ENCODE results near the gene MOGAT3. TPM values are rescaled to one million over a fixed set of nuclear protein-coding genes. Genes with fewer than 3 reads are reported as not detected.

MOGAT3 gene
- total and polyA plus RNA-seq, 9 of the 15 experiments (the other 6 are each of a cell fraction or from before 2014, with no cell fraction given), result 0.07 to 0.17 (median 0.13) TPM; not detected in 6

DNA sequence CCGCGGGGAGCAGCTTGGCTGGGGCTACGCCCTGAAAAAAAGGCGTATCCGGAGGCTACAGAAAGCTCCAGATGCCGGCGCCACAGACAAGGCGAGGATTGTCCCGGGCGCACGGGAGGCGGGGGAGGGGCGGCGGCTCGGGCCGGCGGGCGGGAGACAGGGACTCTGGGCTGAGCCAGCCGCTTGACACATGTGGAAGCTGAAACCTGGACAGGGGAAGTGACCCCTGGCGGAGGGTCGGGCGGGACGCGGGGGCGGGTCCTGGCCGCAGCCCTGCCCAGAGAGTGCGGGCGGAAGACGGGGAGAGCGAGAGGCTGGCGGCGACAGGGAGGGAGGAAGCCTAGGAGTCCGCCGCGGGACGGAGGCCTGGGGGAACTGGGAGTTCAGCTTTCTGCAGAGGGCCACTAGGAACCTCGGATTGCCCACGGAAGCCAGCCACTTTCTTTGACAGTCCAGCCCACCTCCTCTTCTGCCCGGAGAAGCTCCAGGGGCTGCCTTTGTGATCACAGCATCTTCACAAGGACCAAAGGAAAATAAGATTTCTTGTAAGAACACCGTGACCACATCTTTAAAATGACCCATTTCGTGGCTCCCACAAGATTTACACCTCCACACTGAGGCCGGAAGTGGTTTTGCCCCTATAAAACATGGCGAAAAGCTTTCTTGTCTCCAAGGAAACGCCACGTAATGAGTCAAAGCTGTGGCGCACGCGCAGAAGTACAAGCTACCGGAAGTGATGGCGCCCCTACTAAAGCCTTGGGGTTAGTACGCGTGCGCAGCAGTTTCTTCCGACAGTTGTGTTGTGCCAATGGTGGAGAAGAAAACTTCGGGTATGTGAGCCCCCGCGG is 16.8 kb upstream of the MOGAT3 start, which contains the start of the genes PLOD3 and ZNHIT1 (continued):
- TF ChIP-seq SMAD4 (CRISPR knock-in tag; conservative IDR thresholded peaks at IDR 0.05) (peak; percentile 90), TCF7 (IDR thresholded peaks at IDR 0.05; ENCODE audit: borderline replicate concordance) (no peak), GABPB2 (CRISPR knock-in tag; conservative IDR thresholded peaks at IDR 0.05) (no peak), ZNF197 (CRISPR knock-in tag; IDR thresholded peaks at IDR 0.05; ENCODE audit: low read depth) (peak; percentile 61), ZNF212 (CRISPR knock-in tag; IDR thresholded peaks at IDR 0.05) (no peak), PTTG1 (tag; IDR thresholded peaks at IDR 0.05; ENCODE audit: low read depth) (no peak), HNRNPLL (IDR thresholded peaks at IDR 0.05; ENCODE audit: low read depth, low read length, poor library complexity, severe bottlenecking) (peak; percentile 40), BRCA1 (IDR thresholded peaks at IDR 0.05) (no peak), BRCA1 (CRISPR knock-in tag; IDR thresholded peaks at IDR 0.05) (no peak)
- TF ChIP-seq, protein P1, sequence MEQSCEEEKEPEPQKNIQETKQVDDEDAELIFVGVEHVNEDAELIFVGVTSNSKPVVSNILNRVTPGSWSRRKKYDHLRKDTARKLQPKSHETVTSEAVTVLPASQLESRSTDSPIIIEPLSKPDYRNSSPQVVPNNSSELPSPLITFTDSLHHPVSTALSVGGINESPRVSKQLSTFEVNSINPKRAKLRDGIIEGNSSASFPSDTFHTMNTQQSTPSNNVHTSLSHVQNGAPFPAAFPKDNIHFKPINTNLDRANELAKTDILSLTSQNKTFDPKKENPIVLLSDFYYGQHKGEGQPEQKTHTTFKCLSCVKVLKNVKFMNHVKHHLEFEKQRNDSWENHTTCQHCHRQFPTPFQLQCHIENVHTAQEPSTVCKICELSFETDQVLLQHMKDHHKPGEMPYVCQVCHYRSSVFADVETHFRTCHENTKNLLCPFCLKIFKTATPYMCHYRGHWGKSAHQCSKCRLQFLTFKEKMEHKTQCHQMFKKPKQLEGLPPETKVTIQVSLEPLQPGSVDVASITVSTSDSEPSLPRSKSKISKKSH (CRISPR knock-in tag; IDR thresholded peaks at IDR 0.05), result no peak
- TF ChIP-seq, protein P2, sequence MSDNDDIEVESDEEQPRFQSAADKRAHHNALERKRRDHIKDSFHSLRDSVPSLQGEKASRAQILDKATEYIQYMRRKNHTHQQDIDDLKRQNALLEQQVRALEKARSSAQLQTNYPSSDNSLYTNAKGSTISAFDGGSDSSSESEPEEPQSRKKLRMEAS (CRISPR knock-in tag; IDR thresholded peaks at IDR 0.05), result peak; percentile 68

Data from K562 (cell line).